HG03439 (cell line): Measurements from ENCODE around the gene ZNF362.
A peak's percentile ranks its signal among the peaks of the same experiment; 100 is the strongest.

Experiments
- ATAC-seq: cut with Tn5 transposase; IDR thresholded peaks from one replicate; pipeline ENCODE4 v1.9.1; 2021; ENCODE audit warnings: mild to moderate bottlenecking, moderate library complexity; ENCODE audit not compliant: unreplicated experiment

The ZNF362 gene

DNA sequence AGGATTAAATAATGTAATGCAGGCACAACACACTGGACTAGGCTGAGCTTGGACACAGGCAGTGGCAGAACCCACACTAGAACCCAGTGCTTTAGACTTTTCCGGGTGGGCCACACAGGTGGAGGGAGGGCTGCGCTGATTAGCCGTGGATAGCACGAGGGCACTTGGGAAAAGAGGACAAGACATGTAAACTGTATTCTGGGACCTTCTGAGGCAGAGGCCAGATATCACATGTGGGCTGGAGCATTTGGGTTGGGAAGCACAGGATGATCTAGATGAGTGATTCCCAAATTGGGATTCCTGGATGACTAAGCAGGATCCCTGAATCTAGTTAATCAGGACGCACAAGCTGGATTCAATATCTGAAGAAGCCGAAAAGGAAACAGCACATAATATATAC lies 84.9 kb downstream of the ZNF362 start:
- no peak for ATAC-seq

DNA sequence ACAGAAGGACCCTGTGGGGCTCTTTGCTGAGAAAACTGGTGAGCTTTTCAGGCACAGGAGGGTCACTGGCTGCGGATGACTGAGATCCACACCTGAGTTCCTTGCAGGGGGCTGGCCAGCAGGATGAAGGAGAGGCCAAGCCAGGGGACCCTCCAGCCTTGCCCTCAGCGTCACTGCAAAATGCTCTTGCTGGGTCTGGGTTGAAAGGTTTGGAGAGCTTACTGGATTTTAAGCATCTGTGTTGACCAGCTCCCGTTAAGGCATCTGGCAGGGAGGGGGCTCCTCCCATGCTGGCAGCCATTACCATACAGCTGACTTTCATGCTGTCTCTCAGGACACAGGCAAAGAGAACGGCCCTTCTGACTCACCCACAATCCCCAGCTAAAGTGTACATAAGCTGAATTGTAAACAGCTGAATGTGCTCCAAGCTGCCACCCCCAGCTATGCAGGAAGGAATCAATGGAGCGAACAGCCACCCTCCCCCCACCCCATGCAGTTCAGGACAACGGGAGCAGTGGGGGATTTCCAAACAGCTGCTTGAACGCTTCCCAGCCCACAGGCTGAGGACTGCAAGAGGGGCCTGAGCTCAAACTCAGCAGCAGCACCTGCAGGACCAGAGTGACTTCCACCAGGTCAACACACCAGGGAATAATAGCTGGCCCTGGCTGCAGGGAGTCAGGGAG lies 85.9 kb downstream of the ZNF362 start:
- ATAC-seq, result no peak

DNA sequence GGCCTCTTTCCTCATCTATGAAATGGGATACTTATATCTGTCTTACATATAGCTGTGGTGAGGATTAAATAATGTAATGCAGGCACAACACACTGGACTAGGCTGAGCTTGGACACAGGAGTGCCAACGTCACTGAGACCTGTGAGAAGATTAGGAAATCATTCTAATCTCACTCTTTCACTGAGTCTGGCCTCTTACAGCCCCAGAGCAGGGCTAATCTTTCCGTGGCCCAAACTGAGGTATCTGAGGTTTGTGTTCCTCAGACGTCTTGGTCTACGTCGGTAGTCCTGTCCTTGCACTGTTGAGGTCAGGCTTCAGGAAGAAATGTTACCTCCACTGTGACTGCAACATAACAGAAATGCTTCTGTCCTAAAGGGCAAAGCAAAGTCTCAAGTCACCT lies 87.2 kb downstream of the ZNF362 start:
- ATAC-seq, result no peak

DNA sequence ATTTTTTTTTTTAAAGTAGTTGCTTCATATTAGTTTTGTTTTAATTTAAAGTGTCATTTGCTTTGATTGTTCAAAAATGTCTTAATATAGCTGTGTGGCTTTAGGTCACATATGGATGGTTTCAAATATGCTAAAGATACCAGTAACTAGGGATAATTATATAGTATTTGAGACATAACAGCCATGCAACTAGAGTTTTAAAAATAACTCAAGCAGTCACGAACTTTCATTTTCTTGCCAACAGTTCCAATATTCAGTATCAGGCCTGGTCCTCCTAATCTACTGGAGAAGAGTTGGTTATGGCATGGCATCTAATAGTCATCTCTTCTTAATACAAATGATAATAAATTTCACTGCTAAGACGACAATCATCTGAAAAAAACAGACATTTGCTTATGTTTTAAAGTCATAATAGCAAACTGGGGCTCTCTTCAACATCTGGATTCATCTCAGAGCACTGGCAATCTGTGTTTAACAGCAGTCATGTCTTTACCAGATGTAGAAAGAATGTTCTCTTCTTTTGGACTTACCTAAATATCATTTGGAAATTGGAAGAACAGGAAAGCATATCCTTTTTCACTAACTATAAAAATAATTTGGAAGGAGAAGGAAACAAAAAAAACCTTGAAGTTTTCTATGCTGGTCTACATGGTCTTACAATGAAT lies 88.7 kb downstream of the ZNF362 start:
- no peak for ATAC-seq

DNA sequence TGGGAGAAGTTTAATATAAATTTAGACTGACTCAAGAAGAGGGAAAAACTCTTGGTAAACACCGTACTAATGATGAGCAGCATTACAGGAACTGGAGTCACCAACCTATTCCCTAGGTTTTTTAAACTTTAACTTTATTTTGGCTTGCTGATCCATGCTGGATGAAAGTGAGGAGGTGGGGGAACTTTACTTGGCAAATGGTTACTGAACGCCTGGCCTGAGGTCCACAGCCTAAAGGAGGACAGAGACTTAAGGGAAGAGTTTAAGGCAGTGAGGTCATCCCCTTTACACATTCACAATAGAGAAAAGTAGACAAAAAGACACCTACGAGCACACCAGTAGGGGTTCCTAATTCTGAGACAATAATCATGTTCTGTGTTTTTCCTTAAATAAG lies 90.2 kb downstream of the ZNF362 start:
- no peak for ATAC-seq

DNA sequence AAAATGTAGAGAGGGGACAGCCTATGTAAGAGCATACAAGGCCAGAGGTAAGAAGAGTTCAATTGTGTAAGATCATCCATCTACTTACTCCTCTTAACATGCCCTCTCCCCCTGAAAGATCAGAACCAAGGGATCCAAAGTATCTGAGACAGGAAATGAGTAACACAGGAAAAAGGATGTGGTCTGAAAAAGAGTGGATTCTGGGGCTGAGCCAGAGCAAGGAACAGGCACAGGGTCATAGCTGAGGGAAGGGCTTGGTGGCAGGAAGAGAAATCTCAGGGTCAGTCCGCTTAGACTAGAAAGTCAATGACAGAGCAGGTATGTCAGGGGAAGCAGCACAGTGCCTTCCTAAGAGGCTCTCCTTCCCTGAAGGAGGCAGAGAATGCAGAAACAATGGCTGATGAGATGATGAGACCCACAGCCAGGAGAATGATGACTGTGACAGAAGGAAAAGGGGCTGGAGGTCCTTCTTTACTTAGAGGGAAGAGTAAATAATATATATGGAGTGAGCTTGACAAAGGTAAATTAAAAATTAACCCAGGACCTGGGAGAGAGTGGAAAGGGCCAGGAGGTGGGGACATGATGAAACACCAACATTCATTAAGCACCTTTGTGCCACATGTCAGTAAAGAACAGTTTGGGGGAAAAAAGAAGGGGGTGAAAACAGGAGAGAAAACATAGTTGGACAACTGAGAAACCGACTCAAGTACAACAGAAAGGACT lies 90.8 kb downstream of the ZNF362 start:
- no peak for ATAC-seq

DNA sequence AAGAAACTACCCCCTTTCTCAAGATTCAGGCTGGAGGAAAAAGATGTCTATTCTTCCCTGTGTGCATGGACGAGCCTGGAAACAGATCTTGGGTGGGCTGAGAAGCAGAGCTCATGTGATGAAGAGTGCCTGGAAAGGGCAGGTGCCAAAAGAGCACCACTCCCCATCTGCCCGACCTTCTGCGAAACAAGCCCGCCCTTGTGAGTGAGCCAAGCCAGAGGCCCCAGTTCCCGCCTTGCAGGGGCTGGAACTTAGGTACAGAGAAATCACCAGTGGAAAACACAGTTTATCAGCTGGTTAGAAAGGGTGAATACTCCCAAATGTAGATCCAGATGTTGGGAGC lies 91.3 kb downstream of the ZNF362 start:
- no peak for ATAC-seq

DNA sequence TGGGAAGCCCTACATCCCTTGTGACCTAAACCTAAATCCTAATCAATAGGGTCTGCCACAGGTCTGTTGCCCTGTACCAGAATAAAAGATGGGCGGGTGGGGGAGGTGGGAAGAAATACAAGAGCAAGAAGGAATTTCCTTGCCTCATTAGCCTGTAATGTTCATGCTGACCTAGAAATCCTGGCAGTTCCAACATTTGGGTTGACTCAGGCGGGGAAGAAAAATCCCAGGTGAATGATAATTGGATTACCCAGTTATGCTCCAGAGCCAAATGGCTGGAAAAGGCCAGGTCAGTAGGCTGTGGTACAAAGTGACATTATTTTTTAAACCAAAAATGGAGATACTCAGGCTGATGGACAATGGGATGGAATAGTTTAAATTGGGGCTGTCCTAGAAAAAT lies 91.9 kb downstream of the ZNF362 start:
- ATAC-seq, result no peak

DNA sequence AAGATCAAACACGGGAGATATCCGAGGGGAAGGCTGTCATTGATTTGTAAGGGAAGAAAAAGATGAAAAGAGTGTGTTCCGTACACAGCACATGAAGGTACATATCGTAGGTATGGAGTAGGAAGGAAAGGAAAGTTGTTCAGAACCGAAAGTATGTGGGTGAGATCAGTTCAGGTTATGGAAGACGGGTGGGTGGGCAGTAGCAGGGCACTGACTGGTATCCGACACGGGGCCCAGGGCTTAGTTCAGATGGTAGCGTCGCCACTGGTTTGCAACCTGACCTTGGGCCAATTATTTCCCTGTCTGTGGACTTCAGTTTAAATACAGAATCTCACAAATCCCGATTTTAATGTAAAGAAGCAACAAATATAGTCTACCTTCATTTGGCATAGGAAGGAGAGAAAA lies 92.4 kb downstream of the ZNF362 start:
- no peak for ATAC-seq

DNA sequence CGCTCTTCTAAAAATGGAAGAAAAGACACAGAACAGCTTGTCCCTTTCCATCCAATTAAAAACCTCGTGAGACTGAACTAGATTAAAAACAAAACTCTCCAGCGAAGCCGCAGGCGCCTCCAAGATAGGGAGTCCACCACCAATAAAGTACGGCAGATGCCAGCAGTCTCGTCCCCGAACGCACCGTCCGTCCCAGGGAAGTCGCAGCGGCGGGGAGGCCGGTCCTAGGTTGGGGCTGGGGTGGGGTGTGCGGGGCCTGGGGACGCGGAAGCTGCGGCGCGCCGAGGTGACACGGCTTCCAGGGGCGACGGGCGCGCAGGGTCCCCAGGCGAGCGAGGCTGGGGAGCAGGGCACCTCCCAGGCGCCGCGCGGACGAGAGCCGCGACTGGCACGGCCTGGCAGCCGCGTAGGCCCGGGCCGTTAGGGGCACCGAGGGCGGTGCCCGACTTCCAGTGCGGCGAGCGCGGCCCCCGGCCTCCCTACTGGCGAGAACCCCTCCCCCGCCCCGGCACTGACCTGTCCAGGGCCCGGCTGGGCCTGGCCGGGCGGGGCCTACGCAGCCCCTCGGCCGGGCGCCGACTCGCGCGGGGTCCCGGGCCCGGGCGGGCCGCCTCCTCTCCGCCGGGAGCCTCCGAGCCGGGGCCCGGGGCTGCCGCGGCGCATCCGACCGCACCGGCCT lies 92.9 kb downstream of the ZNF362 start:
- ATAC-seq, result peak; percentile 41

DNA sequence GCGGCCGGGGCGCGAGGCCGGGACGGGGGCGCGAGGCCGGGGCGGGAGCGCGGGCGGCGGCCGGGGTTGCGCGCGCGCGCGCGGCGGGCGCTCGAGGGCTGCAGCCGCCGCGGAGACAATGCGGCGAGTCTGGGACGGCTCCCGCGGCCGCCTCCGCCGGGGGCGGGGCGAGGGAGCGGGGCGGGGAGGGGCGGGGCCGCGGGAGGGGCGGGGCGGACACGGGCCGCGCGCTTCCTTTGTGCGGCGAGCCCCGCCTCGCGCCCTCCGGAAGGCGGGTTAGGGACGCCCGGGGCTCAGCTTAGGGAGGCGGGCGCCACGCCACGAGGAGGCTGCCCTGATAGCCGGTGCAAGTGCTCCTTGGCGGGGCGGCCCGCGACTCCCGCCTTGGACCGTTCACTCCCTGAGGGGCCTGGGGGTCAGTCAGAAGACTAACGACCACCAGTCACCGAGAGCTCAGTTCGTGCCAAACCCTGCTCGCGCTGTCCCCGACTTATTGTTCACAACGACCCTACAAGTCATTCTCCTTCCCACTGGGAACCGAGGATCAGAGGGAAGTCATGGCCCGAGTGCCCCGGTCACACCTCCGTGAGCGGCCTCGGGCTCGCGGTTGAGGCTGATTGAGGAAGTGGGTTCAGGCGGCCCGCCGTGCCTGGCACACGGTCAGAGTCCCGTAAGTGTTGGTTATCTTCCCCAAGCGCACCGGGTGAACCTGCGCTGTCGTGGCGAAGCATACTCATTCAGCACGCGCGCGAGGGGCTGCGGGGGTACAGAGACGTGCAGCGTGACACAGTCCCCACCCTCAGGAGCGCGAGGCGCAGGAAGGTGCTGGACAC lies 93.7 kb downstream of the ZNF362 start:
- ATAC-seq, result peak; percentile 78
